Neural cell (in vitro differentiated cells): ENCODE results near the gene TUBGCP2.

ENCODE experiments used
- CTCF ChIP-seq: fragments of 450-650 bp; IDR thresholded peaks from 2 replicates; pipeline ENCODE4 v1.5.1; 2014; ENCODE audit warnings: antibody characterized with exemption, mild to moderate bottlenecking, moderate library complexity; ENCODE audit not compliant: poor library complexity, severe bottlenecking
- EP300 ChIP-seq: fragments of 450-650 bp; conservative IDR thresholded peaks from 2 replicates; pipeline ENCODE4 v1.6.1; 2014; ENCODE audit warnings: antibody characterized with exemption, mild to moderate bottlenecking, moderate library complexity; ENCODE audit not compliant: poor library complexity, severe bottlenecking
- EZH2 ChIP-seq: fragments of 200-600, 300-800 bp; shearing (Covaris generic), sonication (generic); IDR thresholded peaks from 2 replicates; pipeline ENCODE4 v1.6.1; 2014; ENCODE audit warnings: antibody characterized with exemption, low read length, borderline replicate concordance, mild to moderate bottlenecking; ENCODE audit not compliant: insufficient read depth, poor library complexity, severe bottlenecking
- MXI1 ChIP-seq: fragments of 450-650 bp; conservative IDR thresholded peaks from 2 replicates; pipeline ENCODE4 v1.6.1; 2014; ENCODE audit warnings: antibody characterized with exemption, mild to moderate bottlenecking; ENCODE audit not compliant: poor library complexity, severe bottlenecking
- POLR2AphosphoS5 ChIP-seq: IDR thresholded peaks from 2 replicates; pipeline ENCODE4 v1.6.1; 2012
- RAD21 ChIP-seq: fragments of 450-650 bp; conservative IDR thresholded peaks from 2 replicates; pipeline ENCODE4 v1.6.1; 2014; ENCODE audit warnings: antibody characterized with exemption, mild to moderate bottlenecking, moderate library complexity
- REST ChIP-seq: IDR thresholded peaks from 2 replicates; pipeline ENCODE4 v1.6.1; 2012; ENCODE audit warnings: borderline replicate concordance
- SMC3 ChIP-seq: fragments of 450-650 bp; conservative IDR thresholded peaks from 2 replicates; pipeline ENCODE4 v1.6.1; 2014; ENCODE audit warnings: antibody characterized with exemption, mild to moderate bottlenecking, moderate library complexity; ENCODE audit not compliant: poor library complexity
- TAF1 ChIP-seq: IDR thresholded peaks from 2 replicates; pipeline ENCODE4 v1.6.1; 2012; ENCODE audit warnings: low read depth

- TF ChIP-seq CTCF: no peak
- no peak for TF ChIP-seq MXI1
- no peak for TF ChIP-seq RAD21
- TF ChIP-seq TAF1: no peak
- TF ChIP-seq EZH2: no peak
- no peak for TF ChIP-seq POLR2AphosphoS5
- no peak for TF ChIP-seq REST
- no peak for TF ChIP-seq SMC3
- TF ChIP-seq EP300: no peak
These were observed 28.7 kb upstream of the TUBGCP2 start for GRCh38 chr10:133337370-133337725.
